GM10266 (cell line): Measurements from ENCODE around the gene DAG1.

Source experiments
- DNase-seq: peaks from one replicate; pipeline ENCODE4 v3.0.0; 2012; ENCODE audit errors: extremely low spot score
- TF ChIP-seq, protein P1 (sequence below): IDR thresholded peaks from 2 replicates; pipeline ENCODE4 v1.5.1; 2012; ENCODE audit warnings: mild to moderate bottlenecking, low read depth; ENCODE audit not compliant: control insufficient read depth, insufficient read depth; ENCODE audit errors: missing control alignments

The DAG1 gene

DNA sequence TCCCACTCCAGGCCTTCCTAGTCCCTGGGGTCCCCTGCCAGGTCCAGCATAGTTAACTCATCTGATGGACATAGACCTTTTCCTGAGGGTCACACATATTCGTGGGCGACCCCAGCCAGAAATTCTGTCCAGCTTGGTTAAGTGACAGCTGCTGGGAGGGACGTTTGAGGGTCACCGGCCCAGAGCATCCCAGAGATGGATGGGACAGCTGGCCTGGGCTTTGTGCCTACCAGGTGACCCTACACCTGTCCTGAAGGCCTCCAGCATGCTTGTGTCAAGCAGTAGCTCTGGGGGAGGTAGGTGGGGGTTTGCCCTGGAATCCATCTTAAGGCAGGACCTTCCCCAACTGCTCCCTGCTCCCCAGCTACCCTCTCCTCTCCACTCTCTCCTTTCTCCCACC, 9.1 kb upstream of the DAG1 start:
- TF ChIP-seq, protein P1, sequence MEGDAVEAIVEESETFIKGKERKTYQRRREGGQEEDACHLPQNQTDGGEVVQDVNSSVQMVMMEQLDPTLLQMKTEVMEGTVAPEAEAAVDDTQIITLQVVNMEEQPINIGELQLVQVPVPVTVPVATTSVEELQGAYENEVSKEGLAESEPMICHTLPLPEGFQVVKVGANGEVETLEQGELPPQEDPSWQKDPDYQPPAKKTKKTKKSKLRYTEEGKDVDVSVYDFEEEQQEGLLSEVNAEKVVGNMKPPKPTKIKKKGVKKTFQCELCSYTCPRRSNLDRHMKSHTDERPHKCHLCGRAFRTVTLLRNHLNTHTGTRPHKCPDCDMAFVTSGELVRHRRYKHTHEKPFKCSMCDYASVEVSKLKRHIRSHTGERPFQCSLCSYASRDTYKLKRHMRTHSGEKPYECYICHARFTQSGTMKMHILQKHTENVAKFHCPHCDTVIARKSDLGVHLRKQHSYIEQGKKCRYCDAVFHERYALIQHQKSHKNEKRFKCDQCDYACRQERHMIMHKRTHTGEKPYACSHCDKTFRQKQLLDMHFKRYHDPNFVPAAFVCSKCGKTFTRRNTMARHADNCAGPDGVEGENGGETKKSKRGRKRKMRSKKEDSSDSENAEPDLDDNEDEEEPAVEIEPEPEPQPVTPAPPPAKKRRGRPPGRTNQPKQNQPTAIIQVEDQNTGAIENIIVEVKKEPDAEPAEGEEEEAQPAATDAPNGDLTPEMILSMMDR = no peak
- DNase-seq = no peak

DNA sequence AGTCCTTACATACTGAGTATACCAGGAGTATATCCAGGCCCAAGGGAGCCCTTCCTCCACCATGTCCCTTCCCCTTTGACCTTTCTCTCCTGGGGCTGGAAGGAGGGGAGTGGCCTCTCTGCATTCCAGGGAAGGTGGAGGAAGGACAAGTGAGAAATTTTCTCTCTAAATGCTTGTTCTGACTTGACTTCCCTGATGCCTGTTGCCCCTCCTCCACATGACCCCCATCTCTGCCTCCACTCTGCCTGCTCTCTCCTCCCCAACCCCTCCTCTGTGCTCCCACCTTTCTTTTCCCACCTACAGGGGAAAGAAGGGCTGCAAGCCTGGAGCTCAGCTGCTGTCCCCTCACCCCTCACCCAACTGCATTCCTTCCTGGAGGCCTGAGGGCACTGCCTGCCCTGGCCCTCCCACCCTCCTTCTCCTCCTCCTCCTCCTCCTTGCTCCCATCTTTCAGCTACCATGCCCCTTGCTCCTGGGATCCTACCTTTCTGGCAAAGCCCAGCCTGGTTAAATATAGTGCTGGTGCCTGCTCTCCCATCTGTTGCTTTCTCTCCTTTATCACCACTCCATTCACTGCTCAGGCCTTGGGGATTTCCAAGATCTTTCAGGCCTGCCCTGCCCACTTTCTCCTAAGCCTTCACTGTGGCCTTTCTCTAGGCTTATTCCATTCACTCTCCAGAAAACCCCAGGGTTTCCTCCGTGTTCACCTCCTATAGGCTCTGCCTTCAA, 8.5 kb upstream of the DAG1 start:
- TF ChIP-seq, protein P1 = no peak
- no peak for DNase-seq

GRCh38 chr3:49462222-49462621, 7.8 kb upstream of the DAG1 start:
- no peak for DNase-seq
- TF ChIP-seq, protein P1 = no peak

- TF ChIP-seq, protein P1 = no peak
Observed at GRCh38 chr3:49465270-49466034, 4.6 kb upstream of the DAG1 start.

DNA sequence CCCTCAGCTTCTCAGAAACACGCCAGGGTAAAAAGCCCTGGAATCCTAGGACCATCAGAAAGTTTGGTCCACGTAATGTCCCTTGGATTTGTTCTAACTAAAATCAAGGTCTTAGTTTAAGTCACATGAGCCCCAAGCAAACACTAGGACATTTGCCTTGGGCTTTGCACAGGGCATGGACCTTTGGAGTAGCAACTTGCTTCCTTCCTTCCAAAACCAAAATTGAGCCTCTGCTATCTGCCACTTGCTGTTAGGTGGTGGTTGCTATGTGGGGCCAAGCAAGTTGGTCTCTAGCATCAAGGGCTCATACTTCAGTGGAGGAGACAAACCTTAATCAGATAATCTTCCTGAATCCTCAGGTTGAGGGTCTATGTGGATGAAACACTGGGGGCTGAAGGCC, 4.0 kb upstream of the DAG1 start:
- TF ChIP-seq, protein P1 = no peak

More at GRCh38 chr3:49465270-49466034, 4.6 kb upstream of the DAG1 start:
- no peak for DNase-seq

DNA sequence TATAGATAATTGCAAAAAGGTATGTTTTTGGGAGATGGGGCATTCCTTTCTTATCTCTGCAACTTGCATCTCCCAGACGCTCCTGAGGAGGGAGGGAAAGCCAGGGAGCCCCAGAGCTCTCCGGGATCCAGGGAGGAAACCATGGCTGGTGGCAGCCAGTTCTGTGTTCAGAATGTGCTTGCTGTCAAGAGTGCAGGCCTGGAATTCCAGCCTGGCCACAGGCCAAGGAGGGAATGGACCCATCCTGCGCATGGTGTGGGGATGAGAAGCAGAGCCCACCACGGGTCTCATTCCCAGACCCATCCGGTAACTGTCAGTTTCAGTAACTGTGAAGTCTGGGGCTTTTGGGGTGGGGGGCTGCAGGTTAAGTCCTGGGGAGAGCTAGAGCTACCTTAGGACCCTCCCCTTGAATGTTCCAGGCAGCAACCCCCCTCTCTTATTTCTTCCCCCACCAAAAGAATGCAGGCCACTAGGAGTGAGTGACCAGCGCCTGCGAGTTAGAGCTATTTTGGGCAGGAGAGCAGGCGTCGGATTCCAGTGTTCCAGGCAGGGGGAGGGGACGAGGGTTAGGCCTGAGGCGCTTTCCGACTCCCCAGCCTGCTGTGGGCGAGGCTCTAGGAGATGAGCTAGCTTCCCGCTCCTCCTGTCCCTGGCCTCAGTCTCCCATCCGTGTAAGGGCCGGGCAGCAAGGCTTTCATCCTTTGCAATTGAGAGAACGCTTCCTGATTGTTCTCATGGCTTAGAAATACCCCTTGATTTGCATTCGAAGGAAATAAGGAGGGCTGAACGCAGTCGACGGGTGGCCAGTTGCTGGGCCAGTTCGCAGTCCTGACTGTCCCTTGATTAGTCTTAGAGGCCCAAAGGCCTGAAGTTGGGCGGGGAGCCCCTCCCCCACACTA, 781 bp upstream of the DAG1 start:
- TF ChIP-seq, protein P1 = no peak
- DNase-seq = no peak

More for the DNA sequence above, 4.0 kb upstream of the DAG1 start:
- DNase-seq = no peak
